DMS53 (cell line): ENCODE results near the gene ZNF878.

Source experiments
- DNase-seq: peaks from one replicate; lab custom pipeline; 2025; lab: John Stamatoyannopoulos, UW

The ZNF878 gene

DNA sequence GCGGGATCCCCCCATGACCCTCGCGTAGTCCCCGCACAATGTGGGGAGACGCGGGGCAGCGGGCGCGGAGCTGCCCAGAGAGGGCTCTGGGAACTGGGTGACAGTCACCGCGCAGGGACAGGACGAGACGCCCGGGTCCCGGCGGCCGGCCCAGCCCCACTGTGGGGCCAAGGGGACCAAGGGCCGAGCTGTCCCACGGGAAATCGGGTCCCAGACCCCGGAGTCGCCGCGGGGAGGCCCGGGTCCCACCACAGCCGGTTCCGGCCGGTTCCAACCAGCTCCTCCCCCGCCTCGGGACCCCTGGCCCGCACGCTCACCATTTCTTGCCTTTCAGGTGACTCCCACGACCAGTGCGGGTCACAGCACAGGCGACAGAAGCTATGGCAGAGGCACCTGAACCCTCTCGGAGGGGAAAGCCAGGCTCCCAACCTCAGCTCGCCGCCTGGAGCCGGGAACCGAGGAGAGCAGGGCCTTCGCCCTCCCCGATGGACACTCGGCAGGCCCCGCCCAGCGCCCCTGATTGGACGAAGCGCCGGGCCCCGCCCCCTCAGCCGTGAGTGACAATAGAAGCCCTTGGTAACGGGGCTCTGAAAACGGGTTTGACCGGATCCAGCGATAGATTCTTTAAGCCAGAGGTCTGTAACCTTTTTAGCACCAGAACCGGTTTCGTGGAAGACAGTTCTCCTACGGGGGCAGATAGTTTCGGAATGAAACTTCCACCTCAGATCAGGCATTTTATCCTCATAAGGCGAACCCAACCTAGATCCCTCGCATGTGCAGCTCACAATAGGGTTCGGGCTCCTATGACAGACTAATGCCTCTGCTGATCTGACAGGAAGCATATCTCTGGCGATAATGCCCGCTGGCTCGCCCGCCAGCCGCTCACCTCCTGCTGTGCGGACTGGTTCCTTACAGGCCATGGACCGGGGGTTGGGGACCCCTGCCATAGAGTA is 17.3 kb downstream of the ZNF878 start, which contains the start of gene ZNF433:
Gene ZNF433, minus strand, starts transcription at position 460 of the 953 bp plus-strand sequence. Its CDS starts 140 bp downstream, at position 320.
- DNase-seq: peak; percentile 97

DNA sequence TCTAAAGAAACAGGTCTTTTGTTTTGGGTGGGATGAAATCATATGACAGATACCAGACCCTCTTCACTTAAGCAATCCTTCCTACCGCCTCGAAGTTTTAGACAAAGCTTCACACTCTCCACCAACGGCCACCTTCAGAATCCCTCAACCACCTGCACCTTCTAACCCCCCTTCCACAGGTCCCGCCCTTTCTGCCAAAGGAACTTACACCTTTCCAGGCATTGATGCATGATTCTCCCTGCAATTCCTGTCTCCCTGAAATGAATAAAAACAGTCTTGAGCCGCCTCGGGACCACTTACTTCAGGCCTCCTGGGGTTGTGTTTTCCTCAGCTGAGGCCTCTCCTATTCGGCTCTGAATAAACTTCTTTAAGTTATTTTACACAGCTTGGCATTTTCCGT is 18.1 kb downstream of the ZNF878 start:
- DNase-seq: peak; percentile 14

DNA sequence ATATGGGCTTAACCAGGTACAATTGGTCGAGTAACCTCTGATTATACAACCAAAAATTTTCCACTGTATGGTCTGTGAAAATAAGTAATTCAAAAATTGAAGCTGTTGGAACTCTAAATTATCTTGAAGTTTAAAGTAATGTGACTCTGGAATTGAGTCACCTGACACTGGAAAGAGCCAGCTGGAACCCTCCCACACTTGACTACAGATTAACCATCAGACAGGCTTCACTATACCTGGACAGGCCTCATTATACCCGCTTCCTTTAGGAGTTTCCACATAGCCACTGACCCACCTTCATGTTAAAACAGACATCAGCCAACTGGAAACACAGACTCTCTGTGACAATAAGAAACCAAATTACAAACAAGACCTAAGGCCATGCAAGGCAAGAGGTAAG is 18.6 kb downstream of the ZNF878 start:
- peak; percentile 21 for DNase-seq

DNA sequence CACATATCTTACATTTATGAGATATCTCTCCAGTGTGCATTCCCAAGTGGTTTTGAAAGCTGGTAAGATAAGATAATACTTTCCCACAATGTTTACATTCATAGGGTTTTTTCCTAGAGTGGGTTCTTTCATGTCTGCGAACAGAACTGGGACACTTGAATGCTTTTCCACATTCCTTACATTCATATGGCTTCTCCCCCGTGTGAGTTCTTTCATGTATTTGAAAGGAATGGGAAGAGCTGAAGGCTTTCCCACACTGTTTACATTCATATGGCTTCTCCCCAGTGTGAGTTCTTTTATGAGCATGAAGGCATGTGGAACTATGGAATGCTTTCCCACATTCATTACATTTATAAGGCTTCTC is 37.0 kb downstream of the ZNF878 start:
- DNase-seq: no peak

DNA sequence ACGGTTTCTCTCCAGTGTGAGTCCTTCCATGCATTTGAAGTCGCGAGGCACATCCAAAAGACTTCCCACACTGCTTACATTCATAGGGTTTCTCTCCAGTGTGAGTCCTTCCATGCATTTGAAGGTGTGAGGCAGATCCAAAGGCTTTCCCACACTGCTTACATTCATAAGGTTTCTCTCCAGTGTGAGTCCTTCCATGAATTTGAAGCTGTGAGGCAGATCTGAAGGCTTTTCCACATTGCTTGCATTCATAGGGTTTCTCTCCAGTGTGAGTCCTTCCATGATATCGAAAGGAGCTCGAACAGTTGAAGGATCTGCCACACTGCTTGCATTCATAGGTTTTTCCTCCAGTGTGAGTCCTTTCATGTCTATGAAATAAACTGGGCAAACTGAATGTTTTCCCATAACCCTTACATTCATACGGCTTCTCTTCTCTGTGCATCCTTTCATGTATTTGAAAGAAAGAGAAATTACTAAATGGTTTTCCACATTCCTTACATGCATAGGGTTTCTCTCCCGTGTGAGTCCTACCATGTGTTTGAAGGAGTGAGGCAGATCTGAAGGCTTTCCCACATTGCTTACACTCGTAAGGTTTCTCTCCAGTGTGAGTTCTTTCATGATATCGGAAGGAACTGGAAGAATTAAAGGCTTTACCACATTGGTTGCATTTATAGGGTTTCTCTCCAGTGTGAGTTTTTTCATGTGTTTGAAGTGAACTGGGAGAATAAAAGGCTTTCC is 37.6 kb downstream of the ZNF878 start:
- no peak for DNase-seq

DNA sequence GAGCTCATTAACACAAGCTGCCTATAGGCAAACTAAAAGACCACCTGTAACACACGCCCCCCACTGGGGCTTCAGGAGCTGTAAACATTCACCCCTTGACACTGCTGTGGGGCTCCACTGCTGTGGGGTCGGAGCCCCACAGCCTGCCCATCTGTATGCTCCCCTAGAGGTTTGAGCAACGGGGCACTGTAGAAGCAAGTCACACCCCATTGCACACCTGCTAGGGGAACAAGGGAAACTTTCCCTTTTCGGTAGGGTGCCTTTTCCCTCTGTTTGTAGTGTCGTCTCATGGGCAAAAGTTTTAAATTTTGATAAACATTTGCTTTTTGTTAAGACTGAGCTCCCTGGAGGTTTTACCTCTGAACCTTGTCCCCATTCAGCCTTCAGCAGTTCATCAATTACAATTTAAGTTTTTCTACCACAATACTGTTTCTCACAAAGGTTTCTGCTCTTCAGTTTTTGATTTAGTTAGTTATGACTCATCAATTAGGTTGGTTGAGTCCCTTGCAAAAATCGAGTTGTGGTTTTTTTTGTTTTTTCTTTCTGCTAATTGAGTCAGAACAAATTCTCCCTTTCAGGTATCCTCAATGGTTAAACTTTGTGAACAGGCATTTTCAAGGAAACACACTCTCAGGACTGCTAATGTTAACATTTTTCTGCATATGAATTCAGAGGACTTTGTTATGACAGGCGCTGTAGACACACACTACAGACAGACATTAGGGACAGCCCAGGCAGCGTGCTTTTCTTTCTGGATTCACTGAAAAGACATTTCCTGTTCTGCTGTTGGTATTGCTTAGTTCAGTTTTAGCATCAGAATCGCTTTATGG is 52.4 kb downstream of the ZNF878 start:
- DNase-seq: no peak

DNA sequence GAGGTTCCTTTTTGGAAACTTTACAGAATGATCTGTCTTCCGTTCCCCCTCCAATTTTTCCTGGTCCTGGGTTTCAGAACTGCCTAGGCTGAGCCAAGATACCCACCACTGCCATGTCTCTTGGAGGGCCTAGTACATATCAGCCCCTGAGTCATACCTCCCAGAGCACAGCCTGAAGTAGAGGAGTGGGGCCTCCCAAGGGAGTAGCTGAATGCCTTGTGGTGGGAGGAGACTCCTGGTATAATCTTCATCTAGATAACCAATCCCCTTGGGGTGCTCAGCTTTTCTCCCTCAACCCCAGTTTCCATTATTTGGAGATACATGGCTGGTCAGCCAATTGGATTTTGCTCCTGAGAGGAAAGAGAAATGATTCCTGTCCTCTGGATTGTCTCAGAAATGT is 57.6 kb downstream of the ZNF878 start:
- DNase-seq: no peak
